ENCODE results near the gene ABCC6.
"Not testable (repeated sequence)": the region's sequence is repeated elsewhere in the genome, so short reads cannot be mapped to it uniquely, and the experiment has no call there.

- TF ChIP-seq CTCF, POLR2A (IDR thresholded peaks at IDR 0.05): not testable (repeated sequence)
Measured at GRCh38 chr16:16220449-16220848, 2.8 kb downstream of the ABCC6 start.

Measured in esophagus squamous epithelium (tissue), 4 donors.